Stimulated activated CD4-positive, alpha-beta T cell treated with anti-CD3 and anti-CD28 coated beads, TNF-alpha, amount 100 ng/mL, for 1 hour (primary cell): ENCODE results near the gene LRIG3.

ENCODE experiments used
- DNase-seq, 3 donors: peaks; one replicate each; pipeline ENCODE4 v3.0.0-alpha.2; 2020; ENCODE audit warnings: low read depth in 3 of 3, low spot score in 1 of 3

The LRIG3 gene

GRCh38 chr12:58931518-58931917, 11.2 kb upstream of the LRIG3 start:
- no peak for DNase-seq

GRCh38 chr12:58930770-58931324, 10.5 kb upstream of the LRIG3 start:
- DNase-seq, result no peak

DNA sequence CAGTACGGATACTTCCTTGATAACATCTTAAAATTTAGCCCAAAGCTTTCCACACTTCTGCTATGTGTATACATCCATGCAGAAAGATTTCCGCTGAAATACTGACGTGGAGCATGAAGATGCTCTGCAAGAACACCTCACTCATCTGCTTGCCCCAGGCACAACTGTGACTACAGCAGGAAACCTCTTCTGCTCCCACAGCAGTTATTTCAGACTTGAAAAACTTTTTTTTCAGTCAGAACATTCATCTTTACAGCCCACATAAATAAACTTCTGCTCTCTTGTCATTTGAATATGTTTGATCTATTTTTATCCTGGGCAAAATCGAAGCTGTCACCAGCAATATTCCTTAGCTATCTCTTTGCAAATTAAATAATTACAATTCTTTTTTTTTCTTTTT, 6.8 kb upstream of the LRIG3 start:
- DNase-seq, result no peak

DNA sequence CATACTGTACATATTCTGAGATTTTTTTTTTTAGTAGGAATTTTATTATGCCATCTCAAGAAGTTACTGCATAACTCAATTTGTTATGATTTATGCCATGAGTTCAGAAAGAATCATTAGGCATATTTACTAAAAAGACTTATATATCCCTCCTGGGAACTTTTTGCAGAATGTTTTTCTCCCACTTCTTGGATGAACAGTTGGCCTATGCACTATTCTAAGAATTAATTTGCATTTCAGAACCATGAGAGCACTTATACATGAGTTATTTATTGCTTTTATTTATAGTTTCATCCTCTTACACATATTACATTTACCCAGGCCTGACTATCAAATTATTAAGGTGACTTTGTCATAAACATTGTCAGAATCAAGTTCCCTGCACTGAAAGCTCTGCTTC, 6.3 kb upstream of the LRIG3 start:
- DNase-seq, result no peak

GRCh38 chr12:58925751-58926150, 5.4 kb upstream of the LRIG3 start:
- DNase-seq, result no peak

GRCh38 chr12:58925111-58925611, 4.9 kb upstream of the LRIG3 start:
- no peak for DNase-seq

GRCh38 chr12:58924652-58925051, 4.3 kb upstream of the LRIG3 start:
- DNase-seq, result no peak

- no peak for DNase-seq
These were observed 3.5 kb upstream of the LRIG3 start for GRCh38 chr12:58923781-58924180.

- no peak for DNase-seq
These were observed 2.5 kb upstream of the LRIG3 start for GRCh38 chr12:58922849-58923248.

- DNase-seq, result no peak
These were observed 907 bp upstream of the LRIG3 start for GRCh38 chr12:58920961-58921861.

- DNase-seq, result no peak
These were observed 838 bp downstream of the LRIG3 start for GRCh38 chr12:58919231-58920101.

DNA sequence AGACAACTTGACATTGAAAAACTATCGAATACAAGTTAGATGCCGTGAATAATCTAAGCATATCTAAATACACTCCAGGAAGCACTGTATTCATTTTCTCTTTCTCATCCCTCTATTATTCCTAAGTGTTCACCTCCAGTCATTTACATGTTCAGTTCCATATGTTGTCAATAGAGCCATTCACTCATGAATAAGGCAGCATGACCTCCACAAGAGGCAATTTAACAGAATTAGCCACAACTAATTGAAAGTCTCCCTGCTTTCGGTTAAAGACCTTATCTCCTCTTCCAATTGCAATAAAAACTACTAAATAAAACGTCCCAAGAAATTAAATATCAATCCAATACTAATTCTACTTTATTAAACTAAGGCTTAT, 1.8 kb downstream of the LRIG3 start:
- no peak for DNase-seq

- DNase-seq, result no peak
These were observed 2.4 kb downstream of the LRIG3 start for GRCh38 chr12:58917699-58918468.

DNA sequence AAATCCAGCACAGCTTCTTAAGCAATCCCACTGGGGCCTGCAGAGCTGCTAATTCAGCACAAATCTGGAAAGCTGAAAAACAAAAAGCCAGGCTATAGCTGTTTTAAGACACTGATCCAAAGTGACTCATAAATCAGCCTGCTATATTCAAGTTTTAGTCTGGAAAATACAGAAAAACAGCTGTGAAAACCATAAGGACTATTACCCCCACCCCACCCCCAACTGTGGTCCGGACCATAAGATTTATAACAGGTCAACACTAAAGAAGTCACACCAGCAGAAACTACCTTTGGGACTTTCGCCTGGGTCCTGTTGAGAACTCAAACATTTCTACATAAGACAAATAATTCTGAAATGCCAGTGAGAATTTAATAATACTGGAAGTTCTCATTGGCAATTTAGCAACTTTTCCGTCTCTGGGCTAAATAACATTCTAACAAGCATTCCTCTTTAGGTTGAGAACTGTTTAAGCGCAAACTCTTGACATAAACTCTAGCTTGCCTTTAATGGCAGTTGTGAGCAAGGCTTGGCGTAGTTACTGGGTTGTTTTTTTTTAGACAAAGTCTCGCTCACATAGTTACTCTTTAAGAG, 3.3 kb downstream of the LRIG3 start:
- DNase-seq, result no peak

DNA sequence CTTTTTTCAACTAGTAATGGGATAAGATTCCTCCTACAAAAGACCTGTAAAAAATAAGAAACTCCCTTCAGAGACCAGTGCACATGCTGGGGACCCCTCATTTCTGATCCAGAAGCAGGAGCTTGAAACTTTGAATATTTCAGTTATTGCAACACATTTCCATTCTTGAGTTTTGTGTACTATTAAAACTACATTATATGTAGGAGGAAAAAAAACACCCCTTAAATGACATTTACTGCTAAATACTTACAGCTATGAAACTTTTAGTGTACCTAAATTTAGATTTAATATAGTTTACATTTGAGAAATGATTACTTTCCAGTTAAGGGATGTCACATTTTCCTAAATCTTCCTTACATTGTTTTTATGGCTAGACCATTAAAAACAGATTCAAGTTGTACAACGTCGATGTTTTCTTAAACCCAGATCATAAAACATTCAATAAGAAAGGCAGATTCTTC, 4.1 kb downstream of the LRIG3 start:
- no peak for DNase-seq

- DNase-seq, result no peak
These were observed 4.7 kb downstream of the LRIG3 start for GRCh38 chr12:58915634-58916033.

DNA sequence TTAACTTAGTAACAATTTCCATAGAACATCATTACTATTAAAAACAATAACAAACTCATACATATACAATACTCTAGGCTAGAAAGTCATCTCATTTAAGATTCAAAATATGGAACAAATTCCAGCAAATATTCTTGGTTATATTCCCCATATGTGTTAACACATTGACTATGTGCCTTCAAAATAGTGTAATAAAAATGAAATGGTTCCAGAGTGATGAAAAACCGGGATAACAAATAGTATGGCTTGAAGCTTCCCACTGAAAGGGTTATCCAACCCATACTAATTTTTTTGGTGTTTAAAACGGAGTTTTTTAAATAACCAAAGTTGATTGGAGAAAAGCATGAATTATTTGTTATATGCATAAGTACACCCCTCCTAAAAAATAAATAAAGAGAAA, 5.3 kb downstream of the LRIG3 start:
- no peak for DNase-seq

- no peak for DNase-seq
These were observed 5.8 kb downstream of the LRIG3 start for GRCh38 chr12:58914457-58914856.

- DNase-seq, result no peak
These were observed 12.9 kb downstream of the LRIG3 start for GRCh38 chr12:58907391-58907790.

DNA sequence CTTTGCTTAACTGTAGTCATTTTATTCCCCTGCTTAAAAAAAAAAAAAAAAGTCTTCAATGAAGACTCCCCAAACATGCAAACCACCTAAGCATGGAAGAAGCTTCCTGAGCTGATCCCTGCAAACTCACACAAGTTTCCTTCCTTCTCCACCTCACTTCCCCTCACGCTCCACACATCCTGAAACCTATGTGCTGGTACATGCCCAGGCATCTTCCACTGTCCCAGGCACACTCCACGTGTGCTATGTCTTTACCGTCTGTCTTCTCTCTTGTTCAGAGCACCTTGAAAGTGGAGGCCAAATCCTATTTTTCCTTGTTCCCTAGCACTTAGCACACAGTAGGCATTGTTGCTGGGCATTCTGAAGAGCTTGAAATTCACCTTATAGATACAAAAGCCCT, 13.4 kb downstream of the LRIG3 start:
- no peak for DNase-seq
